K562 (cell line): Measurements from ENCODE around the gene DNAJB2. TPM values are rescaled to one million over a fixed set of nuclear protein-coding genes. Genes with fewer than 3 reads are reported as not detected.

Experiments
- BMI1 ChIP-seq: fragments of 150-350 bp; IDR thresholded peaks from 2 replicates; pipeline ENCODE4 v1.6.1; 2014; ENCODE audit warnings: low read length
- ESRRB ChIP-seq: fragments of 250-450 bp; sonication (Bioruptor Pico); IDR thresholded peaks from 2 replicates; pipeline ENCODE4 v1.5.0; 2020; ENCODE audit warnings: mild to moderate bottlenecking, moderate library complexity, borderline replicate concordance
- KLF10 ChIP-seq: fragments of 250-450 bp; sonication (Bioruptor Pico); IDR thresholded peaks from 2 replicates; pipeline ENCODE4 v1.6.1; 2021; ENCODE audit warnings: matching md5 sums
- MAFK ChIP-seq: IDR thresholded peaks from 2 replicates; pipeline ENCODE4 v1.6.1; 2011; ENCODE audit warnings: low read length, improper control_type of control experiment
- MAX ChIP-seq: sonication (generic); formaldehyde crosslinking; IDR thresholded peaks from 2 replicates; pipeline ENCODE4 v1.9.0; 2022; ENCODE audit warnings: mild to moderate bottlenecking, missing genetic modification reagents
- MECOM ChIP-seq: fragments of 250-450 bp; sonication (Bioruptor Pico); IDR thresholded peaks from 2 replicates; pipeline ENCODE4 v1.8.0; 2022; ENCODE audit warnings: inconsistent platforms
- NRF1 ChIP-seq, 2 experiments: fragments of 450-650 bp; IDR thresholded peaks in 1 of 2; conservative IDR thresholded peaks in 1 of 2; 2 replicates each; pipeline ENCODE4 v1.6.1; 2014; ENCODE audit warnings: mild to moderate bottlenecking in 2 of 2
- RBBP5 ChIP-seq: fragments of 200-600 bp; sonication (generic); IDR thresholded peaks from 2 replicates; pipeline ENCODE4 v1.6.1; 2012; ENCODE audit warnings: borderline replicate concordance, mild to moderate bottlenecking, low read length, control low read depth, inconsistent platforms; ENCODE audit not compliant: insufficient read depth, poor library complexity, severe bottlenecking
- SAFB ChIP-seq: fragments of 200-400 bp; formaldehyde crosslinking; IDR thresholded peaks from 2 replicates; pipeline ENCODE4 v1.6.1; 2017; ENCODE audit warnings: low read depth, low read length, borderline replicate concordance
- TGIF2 ChIP-seq: sonication (generic); formaldehyde crosslinking; IDR thresholded peaks from 2 replicates; pipeline ENCODE4 v1.8.1; 2022; ENCODE audit warnings: mild to moderate bottlenecking, missing genetic modification reagents, moderate library complexity
- TRIM28 ChIP-seq: fragments of 450-650 bp; IDR thresholded peaks from 2 replicates; pipeline ENCODE4 v1.6.1; 2017
- ZNF518B ChIP-seq: fragments of 250-450 bp; sonication (Bioruptor Pico); IDR thresholded peaks from 2 replicates; pipeline ENCODE4 v1.5.0; 2021; ENCODE audit warnings: mild to moderate bottlenecking, moderate library complexity
- polyA plus RNA-seq, 8 experiments: library from polyadenylated mRNA; depleted of rRNA in 4 of 8; stranded (reverse) in 5 of 8; unstranded in 3 of 8; fragments of >200 nt; fragmentation: Nextera tagmentation in 2 of 8; fragmentation: Illumina TruSeq in 1 of 8; extraction: Ambion mirVana in 2 of 8; extraction: Trizol in 1 of 8; gene quantifications; 2 replicates each; pipeline versions ENCODE4 v1.2.1 to v1.2.3, GENCODE V29; 2011 to 2014; ENCODE audit warnings: inconsistent platforms in 1 of 8, missing spikeins in 1 of 8
- total RNA-seq, 7 experiments: library from RNA; depleted of rRNA in 6 of 7; stranded (reverse); fragments of >200 nt in 6 of 7; fragmentation: Illumina TruSeq in 2 of 7; extraction: Trizol in 2 of 7; gene quantifications; 2 replicates each; pipeline versions ENCODE4 v1.2.1 to v1.2.3, GENCODE V29; 2011 to 2021; ENCODE audit warnings: low replicate concordance in 1 of 7
- TF ChIP-seq, protein P1 (sequence below), 2 experiments: fragments of 450-650 bp; conservative IDR thresholded peaks; 2 replicates each; pipeline ENCODE4 v1.6.1; 2017; ENCODE audit warnings: mild to moderate bottlenecking in 2 of 2, moderate library complexity in 2 of 2
- TF ChIP-seq, protein P2 (sequence below): fragments of 250-450 bp; sonication (Bioruptor Pico); IDR thresholded peaks from 2 replicates; pipeline ENCODE4 v1.9.0; 2021; ENCODE audit warnings: mild to moderate bottlenecking
- TF ChIP-seq, protein P3 (sequence below): IDR thresholded peaks from 3 replicates; pipeline ENCODE4 v1.6.1; 2011; ENCODE audit warnings: borderline replicate concordance, mild to moderate bottlenecking; ENCODE audit not compliant: insufficient read length, insufficient read depth
- TF ChIP-seq, protein P4 (sequence below): fragments of 250-450 bp; sonication (Bioruptor Pico); IDR thresholded peaks from 2 replicates; pipeline ENCODE4 v1.8.0; 2021; ENCODE audit warnings: borderline replicate concordance, mild to moderate bottlenecking, moderate library complexity; ENCODE audit not compliant: poor library complexity, severe bottlenecking

Gene DNAJB2
- total and polyA plus RNA-seq, 9 of the 15 experiments (the other 6 are each of a cell fraction or from before 2014, with no cell fraction given), result 0.08 to 3.0 (median 2.2) TPM; not detected in 1

DNA sequence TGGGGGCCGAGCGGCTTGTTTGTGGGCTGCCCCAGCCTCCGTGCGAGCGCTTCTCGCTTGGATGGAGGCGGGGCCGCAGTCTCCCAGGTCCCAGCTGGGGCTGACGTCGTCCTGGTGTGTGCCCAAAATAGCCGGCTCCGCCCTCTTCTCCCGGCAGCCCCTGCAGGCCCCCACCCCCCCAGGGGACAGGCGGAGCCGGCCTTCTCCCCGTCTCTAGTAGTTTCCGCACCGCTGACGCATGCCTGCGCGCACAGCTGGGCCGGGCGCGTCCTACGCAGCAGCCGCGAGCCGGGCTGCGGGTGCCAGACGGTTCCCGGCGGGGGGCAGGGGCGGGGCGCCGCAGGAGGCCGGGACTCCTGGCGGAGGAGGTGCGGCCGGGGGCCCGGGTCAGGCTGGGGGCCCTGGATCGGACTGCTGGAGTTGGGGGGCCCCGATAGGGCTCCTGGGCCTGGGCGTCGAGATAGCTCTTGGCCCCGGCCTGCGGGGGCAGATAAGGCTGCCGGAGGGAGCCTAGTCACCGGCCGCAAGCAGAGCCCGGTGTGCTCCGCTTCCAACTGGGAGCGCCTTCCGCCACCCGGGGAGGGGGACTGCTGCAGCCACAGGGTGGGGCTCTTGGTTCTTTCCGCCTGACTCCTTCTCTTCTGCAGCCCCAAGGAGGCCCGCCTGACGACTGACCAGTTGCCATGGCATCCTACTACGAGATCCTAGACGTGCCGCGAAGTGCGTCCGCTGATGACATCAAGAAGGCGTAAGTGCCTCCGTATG lies at the start of gene DNAJB2 (continued):
- TF ChIP-seq, protein P1, sequence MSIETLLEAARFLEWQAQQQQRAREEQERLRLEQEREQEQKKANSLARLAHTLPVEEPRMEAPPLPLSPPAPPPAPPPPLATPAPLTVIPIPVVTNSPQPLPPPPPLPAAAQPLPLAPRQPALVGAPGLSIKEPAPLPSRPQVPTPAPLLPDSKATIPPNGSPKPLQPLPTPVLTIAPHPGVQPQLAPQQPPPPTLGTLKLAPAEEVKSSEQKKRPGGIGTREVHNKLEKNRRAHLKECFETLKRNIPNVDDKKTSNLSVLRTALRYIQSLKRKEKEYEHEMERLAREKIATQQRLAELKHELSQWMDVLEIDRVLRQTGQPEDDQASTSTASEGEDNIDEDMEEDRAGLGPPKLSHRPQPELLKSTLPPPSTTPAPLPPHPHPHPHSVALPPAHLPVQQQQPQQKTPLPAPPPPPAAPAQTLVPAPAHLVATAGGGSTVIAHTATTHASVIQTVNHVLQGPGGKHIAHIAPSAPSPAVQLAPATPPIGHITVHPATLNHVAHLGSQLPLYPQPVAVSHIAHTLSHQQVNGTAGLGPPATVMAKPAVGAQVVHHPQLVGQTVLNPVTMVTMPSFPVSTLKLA (conservative IDR thresholded peaks at IDR 0.05), result peak; percentile 77 to 85
- TF ChIP-seq RBBP5 (no peak), BMI1 (peak; percentile 89), ZNF518B (CRISPR knock-in tag) (no peak), TRIM28 (no peak; the same call in 1 of the 2 replicates), KLF10 (CRISPR knock-in tag) (no peak), NRF1 (conservative IDR thresholded peaks at IDR 0.05 in 1 of 2, IDR thresholded peaks at IDR 0.05 in 1 of 2) (peak; percentile 93), MECOM (CRISPR knock-in tag) (no peak), ESRRB (CRISPR knock-in tag) (no peak), MAX (CRISPR knock-in tag) (peak; percentile 90), MAFK (no peak), SAFB (no peak), TGIF2 (CRISPR knock-in tag) (no peak)
- TF ChIP-seq, protein P2, sequence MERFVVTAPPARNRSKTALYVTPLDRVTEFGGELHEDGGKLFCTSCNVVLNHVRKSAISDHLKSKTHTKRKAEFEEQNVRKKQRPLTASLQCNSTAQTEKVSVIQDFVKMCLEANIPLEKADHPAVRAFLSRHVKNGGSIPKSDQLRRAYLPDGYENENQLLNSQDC (CRISPR knock-in tag), result no peak
- TF ChIP-seq, protein P3, sequence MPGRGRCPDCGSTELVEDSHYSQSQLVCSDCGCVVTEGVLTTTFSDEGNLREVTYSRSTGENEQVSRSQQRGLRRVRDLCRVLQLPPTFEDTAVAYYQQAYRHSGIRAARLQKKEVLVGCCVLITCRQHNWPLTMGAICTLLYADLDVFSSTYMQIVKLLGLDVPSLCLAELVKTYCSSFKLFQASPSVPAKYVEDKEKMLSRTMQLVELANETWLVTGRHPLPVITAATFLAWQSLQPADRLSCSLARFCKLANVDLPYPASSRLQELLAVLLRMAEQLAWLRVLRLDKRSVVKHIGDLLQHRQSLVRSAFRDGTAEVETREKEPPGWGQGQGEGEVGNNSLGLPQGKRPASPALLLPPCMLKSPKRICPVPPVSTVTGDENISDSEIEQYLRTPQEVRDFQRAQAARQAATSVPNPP, result no peak
- TF ChIP-seq, protein P4, sequence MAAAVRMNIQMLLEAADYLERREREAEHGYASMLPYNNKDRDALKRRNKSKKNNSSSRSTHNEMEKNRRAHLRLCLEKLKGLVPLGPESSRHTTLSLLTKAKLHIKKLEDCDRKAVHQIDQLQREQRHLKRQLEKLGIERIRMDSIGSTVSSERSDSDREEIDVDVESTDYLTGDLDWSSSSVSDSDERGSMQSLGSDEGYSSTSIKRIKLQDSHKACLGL (CRISPR knock-in tag), result no peak
